OCI-LY7 (cell line): ENCODE data around the gene MMAB. TPM values are rescaled to one million over a fixed set of nuclear protein-coding genes. Genes with fewer than 3 reads are reported as not detected.
"Not testable (repeated sequence)": the region's sequence is repeated elsewhere in the genome, so short reads cannot be mapped to it uniquely, and the experiment has no call there.

Experiments used
- BruUV-seq: library from RNA; stranded (reverse); fragments of 400-500 nt; replicated peaks from 2 replicates; lab custom pipeline; 2021; lab: Mats Ljungman, UMichigan
- CTCF ChIA-PET: fragments of 300-600 bp; sonication (Branson Sonifier 250); formaldehyde crosslinking; loops from one replicate; lab custom pipeline; 2022; ENCODE audit warnings: antibody characterized with exemption; ENCODE audit not compliant: unreplicated experiment; lab: Charles Lee
- POLR2A ChIA-PET: fragments of 300-600 bp; sonication (Branson Sonifier 250); formaldehyde crosslinking; loops from one replicate; lab custom pipeline; 2022; ENCODE audit warnings: antibody characterized with exemption; lab: Charles Lee
- DNase-seq: peaks from one replicate; pipeline ENCODE4 v3.0.0-alpha.2; 2015; ENCODE audit warnings: low spot score
- H2AFZ ChIP-seq: fragments of 200-600 bp; sonication (generic), shearing (Covaris generic); 2 replicates; pipeline ENCODE4 v1.6.1; 2014; ENCODE audit warnings: mild to moderate bottlenecking, antibody characterized with exemption, low read length, moderate library complexity
- H3K27ac ChIP-seq: fragments of 200-600 bp; sonication (generic); 2 replicates; pipeline ENCODE4 v1.5.1; 2014; ENCODE audit warnings: mixed run types, low read depth, mild to moderate bottlenecking, moderate library complexity, low read length, inconsistent platforms; ENCODE audit not compliant: poor library complexity, severe bottlenecking
- H3K36me3 ChIP-seq: fragments of 200-600 bp; sonication (generic); 2 replicates; pipeline ENCODE4 v1.6.1; 2014; ENCODE audit warnings: mild to moderate bottlenecking, antibody characterized with exemption, low read length, moderate library complexity, mixed read lengths; ENCODE audit not compliant: insufficient read depth
- H3K4me1 ChIP-seq: fragments of 200-600 bp; sonication (generic); 2 replicates; pipeline ENCODE4 v1.5.1; 2014; ENCODE audit warnings: mild to moderate bottlenecking, low read length; ENCODE audit not compliant: insufficient read depth, poor library complexity, severe bottlenecking
- H3K4me2 ChIP-seq: fragments of 200-600 bp; sonication (generic); 2 replicates; pipeline ENCODE4 v1.6.1; 2014; ENCODE audit warnings: mild to moderate bottlenecking, low read length
- H3K4me3 ChIP-seq: fragments of 200-600 bp; sonication (generic); 2 replicates; pipeline ENCODE4 v1.5.1; 2014; ENCODE audit warnings: mild to moderate bottlenecking, low read depth, low read length; ENCODE audit not compliant: poor library complexity, severe bottlenecking
- H3K79me2 ChIP-seq: fragments of 200-600 bp; sonication (generic); 2 replicates; pipeline ENCODE4 v1.6.1; 2016; ENCODE audit warnings: low read depth, mild to moderate bottlenecking, low read length, moderate library complexity, mixed read lengths; ENCODE audit not compliant: insufficient read depth
- H3K9me2 ChIP-seq: fragments of 200-600 bp; sonication (generic); 2 replicates; pipeline ENCODE4 v1.6.1; 2016; ENCODE audit warnings: mild to moderate bottlenecking, low read length, mixed read lengths; ENCODE audit not compliant: insufficient read depth
- H3K9me3 ChIP-seq: fragments of 200-600 bp; sonication (generic); 2 replicates; pipeline ENCODE4 v1.6.1; 2014; ENCODE audit warnings: mild to moderate bottlenecking, mixed run types, low read length, mixed read lengths
- H4K20me1 ChIP-seq: fragments of 200-600 bp; sonication (generic); 2 replicates; pipeline ENCODE4 v1.6.1; 2014; ENCODE audit warnings: mild to moderate bottlenecking, antibody characterized with exemption, low read length, moderate library complexity, mixed read lengths; ENCODE audit not compliant: insufficient read depth
- EZH2phosphoT487 ChIP-seq: fragments of 200-600 bp; sonication (generic); IDR thresholded peaks from 2 replicates; pipeline ENCODE4 v1.6.1; 2018; ENCODE audit warnings: low read depth, borderline replicate concordance, mild to moderate bottlenecking, mixed run types, antibody characterized with exemption, low read length, moderate library complexity, mixed read lengths
- intact Hi-C: fragments of 100-400 bp; cut with micrococcal nuclease; formaldehyde crosslinking; loops from one replicate; pipeline ENCODE4 v1.10.0; 2022; ENCODE audit not compliant: unreplicated experiment
- total RNA-seq, 2 experiments: library from RNA; depleted of rRNA in 1 of 2; stranded (reverse); fragments of >200 nt in 1 of 2; shearing (Covaris generic) in 1 of 2; gene quantifications; 2 replicates each; pipeline ENCODE4 v1.2.3, GENCODE V29; 2014 to 2022
- TF ChIP-seq, protein P1 (sequence below): fragments of 200-600 bp; sonication (generic); conservative IDR thresholded peaks from 2 replicates; pipeline ENCODE4 v1.5.1; 2014; ENCODE audit warnings: mild to moderate bottlenecking, antibody characterized with exemption, low read length, moderate library complexity, mixed read lengths

The MMAB gene
- total RNA-seq, 2 experiments from 2014 or later = 59.8 to 90.0 TPM

DNA sequence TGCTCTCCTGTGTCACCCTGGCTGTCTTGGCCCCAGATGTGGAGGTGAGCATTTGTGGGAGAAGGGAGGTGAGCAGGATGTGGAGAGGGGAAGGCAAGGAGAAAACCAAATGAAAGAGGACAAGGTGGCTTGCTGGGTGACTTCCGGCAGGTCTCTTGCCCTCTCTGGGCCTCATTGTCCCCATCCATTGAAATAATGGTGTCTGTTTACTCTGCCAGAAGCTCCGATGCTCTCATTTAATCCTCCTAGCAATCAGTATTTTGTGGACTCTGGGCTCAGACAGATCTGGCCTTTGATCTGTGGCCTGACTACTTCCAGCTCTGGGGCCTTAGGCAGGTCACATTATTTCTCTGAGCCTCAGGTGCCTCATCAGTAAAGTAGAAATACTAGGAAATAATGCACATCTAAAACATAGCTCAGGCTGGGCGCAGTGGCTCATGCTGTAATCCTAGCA is 30.9 kb upstream of the MMAB start:
- ChIA-PET POLR2A (no interaction called here), CTCF (no interaction called here)
- TF ChIP-seq, protein P1, sequence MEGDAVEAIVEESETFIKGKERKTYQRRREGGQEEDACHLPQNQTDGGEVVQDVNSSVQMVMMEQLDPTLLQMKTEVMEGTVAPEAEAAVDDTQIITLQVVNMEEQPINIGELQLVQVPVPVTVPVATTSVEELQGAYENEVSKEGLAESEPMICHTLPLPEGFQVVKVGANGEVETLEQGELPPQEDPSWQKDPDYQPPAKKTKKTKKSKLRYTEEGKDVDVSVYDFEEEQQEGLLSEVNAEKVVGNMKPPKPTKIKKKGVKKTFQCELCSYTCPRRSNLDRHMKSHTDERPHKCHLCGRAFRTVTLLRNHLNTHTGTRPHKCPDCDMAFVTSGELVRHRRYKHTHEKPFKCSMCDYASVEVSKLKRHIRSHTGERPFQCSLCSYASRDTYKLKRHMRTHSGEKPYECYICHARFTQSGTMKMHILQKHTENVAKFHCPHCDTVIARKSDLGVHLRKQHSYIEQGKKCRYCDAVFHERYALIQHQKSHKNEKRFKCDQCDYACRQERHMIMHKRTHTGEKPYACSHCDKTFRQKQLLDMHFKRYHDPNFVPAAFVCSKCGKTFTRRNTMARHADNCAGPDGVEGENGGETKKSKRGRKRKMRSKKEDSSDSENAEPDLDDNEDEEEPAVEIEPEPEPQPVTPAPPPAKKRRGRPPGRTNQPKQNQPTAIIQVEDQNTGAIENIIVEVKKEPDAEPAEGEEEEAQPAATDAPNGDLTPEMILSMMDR = no peak
- no peak for TF ChIP-seq EZH2phosphoT487
- no peaks in the 10 kb centered on the region for H3K36me3 ChIP-seq
- H2AFZ ChIP-seq = no peak overlapping the region
- BruUV-seq = no TSS peak
- H3K79me2 ChIP-seq = no peaks in the 10 kb centered on the region
- H3K9me2 ChIP-seq = no peaks in the 10 kb centered on the region
- no peak overlapping the region for H3K4me3 ChIP-seq
- H4K20me1 ChIP-seq = no peaks in the 10 kb centered on the region
- no peak overlapping the region for H3K4me2 ChIP-seq
- H3K9me3 ChIP-seq = no peaks in the 10 kb centered on the region
- no peak overlapping the region for H3K27ac ChIP-seq
- intact Hi-C loops = no loop called here
- no peak for DNase-seq
- no peaks in the 10 kb centered on the region for H3K4me1 ChIP-seq

DNA sequence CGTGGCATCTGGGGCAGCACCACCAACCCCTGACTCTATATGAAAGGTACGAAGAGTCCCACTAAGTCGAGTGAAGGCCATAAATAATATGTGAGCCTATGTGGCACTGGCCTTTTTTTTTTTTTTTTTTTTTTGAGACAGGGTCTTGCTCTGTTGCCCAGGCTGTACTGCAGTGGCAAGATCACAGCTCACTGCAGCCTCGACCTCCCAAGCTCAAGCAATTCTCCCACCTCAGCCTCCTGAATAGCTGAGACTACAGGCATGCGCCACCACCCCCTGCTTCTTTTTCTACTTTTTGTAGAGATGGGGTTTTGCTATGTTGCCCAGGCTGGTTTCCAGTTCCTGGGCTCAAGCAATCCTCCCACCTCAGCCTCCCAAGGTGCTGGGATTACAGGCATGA is 28.8 kb upstream of the MMAB start:
- DNase-seq, H3K36me3 ChIP-seq, H3K9me2 ChIP-seq, H3K4me2 ChIP-seq, H3K79me2 ChIP-seq, BruUV-seq, H2AFZ ChIP-seq, H3K4me1 ChIP-seq, H4K20me1 ChIP-seq, H3K4me3 ChIP-seq, H3K27ac ChIP-seq, intact Hi-C loops, H3K9me3 ChIP-seq, CTCF ChIA-PET: not testable (repeated sequence)
- POLR2A ChIA-PET = interaction anchor here (0.6 to 0.7 kb wide), 2 partner anchors 123 to 1653 kb away, joined by 3 to 4 read pairs; no protein-coding TSS in a partner anchor

DNA sequence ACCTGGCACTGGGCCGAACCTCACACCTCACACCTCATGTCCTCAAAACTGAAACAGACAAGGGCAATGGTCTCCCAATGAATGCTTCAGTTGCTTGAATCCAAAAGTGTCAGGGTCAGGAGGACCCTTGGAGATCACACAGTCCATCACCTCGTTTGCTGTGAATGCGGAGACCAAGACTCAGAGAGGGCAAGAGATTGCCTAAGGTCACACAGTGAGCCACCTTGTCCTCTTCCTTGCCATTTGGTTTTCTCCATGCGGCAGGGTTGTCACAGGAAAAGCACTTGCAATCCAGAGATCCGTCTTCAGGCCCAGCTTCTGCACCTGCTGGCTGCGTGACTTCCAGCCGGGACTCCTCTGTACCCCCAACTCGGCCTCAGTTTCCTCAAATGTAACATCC is 28.3 kb upstream of the MMAB start:
- ChIA-PET POLR2A (no interaction called here), CTCF (no interaction called here)
- Histone ChIP-seq H4K20me1 (no peaks in the 10 kb centered on the region), H3K4me3 (no peak overlapping the region), H3K9me3 (no peaks in the 10 kb centered on the region), H3K4me2 (no peak overlapping the region), H3K79me2 (no peaks in the 10 kb centered on the region), H3K36me3 (no peaks in the 10 kb centered on the region), H3K27ac (no peak overlapping the region), H3K9me2 (no peaks in the 10 kb centered on the region), H3K4me1 (no peaks in the 10 kb centered on the region), H2AFZ (no peak overlapping the region)
- TF ChIP-seq, protein P1 = no peak
- TF ChIP-seq EZH2phosphoT487 = no peak
- intact Hi-C loops = no loop called here
- no peak for DNase-seq
- no TSS peak for BruUV-seq
